NT2/D1 (cell line): ENCODE results near the gene FAM47E.

Experiments used
- YY1 ChIP-seq: IDR thresholded peaks from 2 replicates; pipeline ENCODE4 v1.6.1; 2011; ENCODE audit not compliant: insufficient read length, insufficient read depth
- ZNF274 ChIP-seq: IDR thresholded peaks from 2 replicates; pipeline ENCODE4 v1.6.1; 2011; ENCODE audit warnings: mild to moderate bottlenecking, low read depth, low read length

DNA sequence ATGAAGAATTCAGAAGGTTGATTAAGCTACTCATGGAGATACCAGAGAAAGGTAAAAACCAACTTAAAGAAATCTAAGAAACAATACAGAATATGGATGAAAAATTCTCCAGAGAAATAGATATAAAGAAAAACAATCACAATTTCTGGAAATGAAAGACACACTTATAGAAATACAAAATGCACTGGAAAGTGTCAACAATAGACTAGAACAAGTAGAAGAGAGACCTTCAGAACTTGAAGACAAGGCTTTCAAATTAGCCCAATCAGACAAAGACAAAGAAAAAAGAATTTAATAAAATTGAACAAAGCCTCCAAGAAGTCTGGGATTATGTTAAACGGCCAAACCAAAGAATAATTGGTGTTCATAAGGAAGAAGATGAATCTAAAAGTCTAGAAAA is 64.6 kb downstream of the FAM47E start:
- TF ChIP-seq YY1 (no peak), ZNF274 (no peak)
